GM23338 (cell line): ENCODE results near the gene MTHFD2L.

Experiments used
- POLR2AphosphoS5 ChIP-seq: IDR thresholded peaks from 2 replicates; pipeline ENCODE4 v1.6.1; 2016; ENCODE audit warnings: antibody characterized with exemption, low read depth
- ZNF114 ChIP-seq: fragments of 250-450 bp; sonication (Bioruptor Pico); IDR thresholded peaks from 2 replicates; pipeline ENCODE4 v1.5.0; 2020; ENCODE audit warnings: mild to moderate bottlenecking, moderate library complexity
- ZNF331 ChIP-seq: fragments of 250-450 bp; sonication (Bioruptor Pico); IDR thresholded peaks from 2 replicates; pipeline ENCODE4 v1.5.0; 2020; ENCODE audit warnings: low read depth, mild to moderate bottlenecking, moderate library complexity
- TF ChIP-seq, protein P1 (sequence below), 2 experiments: fragments of 200-600 bp in 1 of 2; sonication (generic) in 1 of 2; conservative IDR thresholded peaks; 2 replicates each; pipeline versions ENCODE4 v1.5.1 to v1.6.1; 2016 to 2017; ENCODE audit warnings: antibody characterized with exemption in 2 of 2, low read depth in 2 of 2, mild to moderate bottlenecking in 2 of 2, moderate library complexity in 1 of 2
- TF ChIP-seq, protein P2 (sequence below): IDR thresholded peaks from 2 replicates; pipeline ENCODE4 v1.6.1; 2016; ENCODE audit warnings: antibody characterized with exemption
- TF ChIP-seq, protein P3 (sequence below): IDR thresholded peaks from one replicate; pipeline ENCODE4 v1.6.1; 2018; ENCODE audit warnings: antibody characterized with exemption; ENCODE audit not compliant: unreplicated experiment

DNA sequence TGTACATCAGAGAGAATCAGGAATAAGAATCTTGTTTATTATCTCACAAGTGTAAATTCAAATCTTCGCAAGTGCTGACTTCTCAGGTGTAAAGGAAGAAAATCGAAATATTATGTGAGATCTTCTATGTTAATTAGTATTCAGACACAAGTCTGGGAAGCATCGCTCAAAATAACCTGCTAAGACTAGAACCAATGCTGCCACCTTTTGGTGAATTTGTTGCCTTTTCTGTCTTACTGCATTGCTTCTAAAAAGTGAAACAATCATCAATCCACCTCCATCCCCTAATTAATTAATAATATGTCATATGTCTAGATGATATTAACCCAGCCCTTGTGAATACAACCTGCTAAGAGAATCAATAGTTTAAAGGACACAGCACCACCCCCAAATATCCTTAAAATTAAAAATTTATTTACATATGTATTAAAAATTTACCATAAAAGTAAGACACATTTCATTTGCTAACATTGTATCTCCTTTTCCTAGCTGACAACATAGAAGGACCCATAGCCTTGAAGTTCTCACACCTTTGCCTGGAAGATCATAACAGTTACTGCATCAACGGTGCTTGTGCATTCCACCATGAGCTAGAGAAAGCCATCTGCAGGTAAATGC lies 153.9 kb downstream of the MTHFD2L start:
- TF ChIP-seq, protein P1, sequence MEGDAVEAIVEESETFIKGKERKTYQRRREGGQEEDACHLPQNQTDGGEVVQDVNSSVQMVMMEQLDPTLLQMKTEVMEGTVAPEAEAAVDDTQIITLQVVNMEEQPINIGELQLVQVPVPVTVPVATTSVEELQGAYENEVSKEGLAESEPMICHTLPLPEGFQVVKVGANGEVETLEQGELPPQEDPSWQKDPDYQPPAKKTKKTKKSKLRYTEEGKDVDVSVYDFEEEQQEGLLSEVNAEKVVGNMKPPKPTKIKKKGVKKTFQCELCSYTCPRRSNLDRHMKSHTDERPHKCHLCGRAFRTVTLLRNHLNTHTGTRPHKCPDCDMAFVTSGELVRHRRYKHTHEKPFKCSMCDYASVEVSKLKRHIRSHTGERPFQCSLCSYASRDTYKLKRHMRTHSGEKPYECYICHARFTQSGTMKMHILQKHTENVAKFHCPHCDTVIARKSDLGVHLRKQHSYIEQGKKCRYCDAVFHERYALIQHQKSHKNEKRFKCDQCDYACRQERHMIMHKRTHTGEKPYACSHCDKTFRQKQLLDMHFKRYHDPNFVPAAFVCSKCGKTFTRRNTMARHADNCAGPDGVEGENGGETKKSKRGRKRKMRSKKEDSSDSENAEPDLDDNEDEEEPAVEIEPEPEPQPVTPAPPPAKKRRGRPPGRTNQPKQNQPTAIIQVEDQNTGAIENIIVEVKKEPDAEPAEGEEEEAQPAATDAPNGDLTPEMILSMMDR (conservative IDR thresholded peaks at IDR 0.05; ENCODE audit: low read depth in 2 of 2): peak; percentile 81 to 82
- TF ChIP-seq ZNF114 (CRISPR knock-in tag): no peak
- no peak for TF ChIP-seq POLR2AphosphoS5
- no peak for TF ChIP-seq ZNF331 (CRISPR knock-in tag)
- TF ChIP-seq, protein P2, sequence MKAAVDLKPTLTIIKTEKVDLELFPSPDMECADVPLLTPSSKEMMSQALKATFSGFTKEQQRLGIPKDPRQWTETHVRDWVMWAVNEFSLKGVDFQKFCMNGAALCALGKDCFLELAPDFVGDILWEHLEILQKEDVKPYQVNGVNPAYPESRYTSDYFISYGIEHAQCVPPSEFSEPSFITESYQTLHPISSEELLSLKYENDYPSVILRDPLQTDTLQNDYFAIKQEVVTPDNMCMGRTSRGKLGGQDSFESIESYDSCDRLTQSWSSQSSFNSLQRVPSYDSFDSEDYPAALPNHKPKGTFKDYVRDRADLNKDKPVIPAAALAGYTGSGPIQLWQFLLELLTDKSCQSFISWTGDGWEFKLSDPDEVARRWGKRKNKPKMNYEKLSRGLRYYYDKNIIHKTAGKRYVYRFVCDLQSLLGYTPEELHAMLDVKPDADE: no peak
- TF ChIP-seq, protein P3, sequence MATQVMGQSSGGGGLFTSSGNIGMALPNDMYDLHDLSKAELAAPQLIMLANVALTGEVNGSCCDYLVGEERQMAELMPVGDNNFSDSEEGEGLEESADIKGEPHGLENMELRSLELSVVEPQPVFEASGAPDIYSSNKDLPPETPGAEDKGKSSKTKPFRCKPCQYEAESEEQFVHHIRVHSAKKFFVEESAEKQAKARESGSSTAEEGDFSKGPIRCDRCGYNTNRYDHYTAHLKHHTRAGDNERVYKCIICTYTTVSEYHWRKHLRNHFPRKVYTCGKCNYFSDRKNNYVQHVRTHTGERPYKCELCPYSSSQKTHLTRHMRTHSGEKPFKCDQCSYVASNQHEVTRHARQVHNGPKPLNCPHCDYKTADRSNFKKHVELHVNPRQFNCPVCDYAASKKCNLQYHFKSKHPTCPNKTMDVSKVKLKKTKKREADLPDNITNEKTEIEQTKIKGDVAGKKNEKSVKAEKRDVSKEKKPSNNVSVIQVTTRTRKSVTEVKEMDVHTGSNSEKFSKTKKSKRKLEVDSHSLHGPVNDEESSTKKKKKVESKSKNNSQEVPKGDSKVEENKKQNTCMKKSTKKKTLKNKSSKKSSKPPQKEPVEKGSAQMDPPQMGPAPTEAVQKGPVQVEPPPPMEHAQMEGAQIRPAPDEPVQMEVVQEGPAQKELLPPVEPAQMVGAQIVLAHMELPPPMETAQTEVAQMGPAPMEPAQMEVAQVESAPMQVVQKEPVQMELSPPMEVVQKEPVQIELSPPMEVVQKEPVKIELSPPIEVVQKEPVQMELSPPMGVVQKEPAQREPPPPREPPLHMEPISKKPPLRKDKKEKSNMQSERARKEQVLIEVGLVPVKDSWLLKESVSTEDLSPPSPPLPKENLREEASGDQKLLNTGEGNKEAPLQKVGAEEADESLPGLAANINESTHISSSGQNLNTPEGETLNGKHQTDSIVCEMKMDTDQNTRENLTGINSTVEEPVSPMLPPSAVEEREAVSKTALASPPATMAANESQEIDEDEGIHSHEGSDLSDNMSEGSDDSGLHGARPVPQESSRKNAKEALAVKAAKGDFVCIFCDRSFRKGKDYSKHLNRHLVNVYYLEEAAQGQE: no peak
